HG02852 (cell line): ENCODE measurements around the gene YBX3.
A peak's percentile ranks its signal among the peaks of the same experiment; 100 is the strongest.
"Not testable (repeated sequence)": the region's sequence is repeated elsewhere in the genome, so short reads cannot be mapped to it uniquely, and the experiment has no call there.

Experiments used
- ATAC-seq: cut with Tn5 transposase; IDR thresholded peaks from one replicate; pipeline ENCODE4 v1.9.1; 2021; ENCODE audit warnings: mild to moderate bottlenecking, moderate library complexity; ENCODE audit not compliant: unreplicated experiment

The YBX3 gene

DNA sequence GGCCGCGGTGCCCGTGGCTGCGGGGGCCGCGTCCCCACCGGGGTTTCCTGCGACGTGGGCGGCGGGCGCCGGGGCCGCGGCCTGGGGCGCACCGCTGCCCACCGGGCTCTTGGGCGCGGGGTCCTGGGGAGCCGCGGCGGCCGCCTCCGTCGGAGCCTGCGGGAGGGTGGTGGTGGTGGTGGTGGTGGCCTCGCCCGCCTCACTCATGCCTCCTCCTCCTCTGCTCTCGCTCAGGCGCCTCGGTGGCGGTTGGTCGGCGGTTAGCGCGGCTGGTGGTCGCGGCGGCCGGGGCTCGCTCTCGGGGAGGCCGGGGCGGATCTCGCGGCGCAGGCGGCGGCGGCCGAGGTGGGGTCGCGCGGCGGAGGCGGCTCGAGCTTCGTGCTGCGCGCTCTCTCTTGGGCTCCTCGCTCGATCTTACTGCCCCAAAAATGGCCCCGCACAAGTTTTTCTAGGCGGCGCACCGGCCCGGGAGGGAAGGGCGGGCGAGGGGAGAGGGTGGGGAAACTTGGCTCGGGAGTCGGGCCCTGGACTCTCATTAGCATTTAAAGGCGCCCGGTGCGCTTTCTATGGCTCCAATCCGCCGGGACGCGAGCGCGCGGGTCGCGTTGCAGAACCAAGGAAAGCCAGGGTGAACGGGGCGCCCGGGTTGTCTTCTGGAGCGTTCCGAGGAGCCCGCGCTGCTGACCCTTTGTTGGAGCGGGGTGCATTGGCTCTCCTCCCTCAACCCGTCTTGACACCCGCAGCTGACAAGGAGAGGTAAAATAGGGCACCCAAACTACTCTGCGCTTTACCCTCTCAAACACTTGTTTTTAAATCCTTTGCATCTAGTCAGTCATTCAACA, at the start of gene YBX3:
TSS of gene YBX3 (minus strand) at position 419 of the 842 bp plus-strand sequence. CDS start at position 207, 212 bp downstream.
- ATAC-seq, result peak; percentile 62

DNA sequence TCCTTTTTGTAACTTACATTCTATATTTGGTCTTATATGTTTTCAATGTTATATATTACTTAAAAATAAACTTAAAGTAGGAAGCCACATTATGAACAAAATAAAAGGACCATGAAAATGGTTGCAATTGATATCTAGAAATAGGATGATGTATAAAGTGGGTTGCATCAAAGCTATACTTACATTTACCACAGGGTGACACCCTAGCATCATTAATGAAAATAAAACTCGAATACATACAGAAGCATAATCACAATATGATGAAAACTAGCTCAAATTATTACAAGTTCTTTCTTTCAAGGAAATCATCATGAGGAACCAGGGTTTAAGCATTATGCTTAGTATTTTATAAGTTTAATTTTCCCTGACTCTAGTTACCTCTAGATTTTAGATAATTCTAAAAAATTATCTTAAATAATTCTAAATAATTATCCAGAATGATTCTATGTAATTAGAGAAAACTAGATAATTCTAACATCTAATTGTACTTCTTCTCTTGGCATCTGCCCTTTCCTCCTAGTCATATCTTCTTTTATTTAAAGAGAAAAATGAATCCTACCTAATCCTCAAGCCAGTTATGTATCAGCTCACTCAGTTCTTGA, 48.1 kb upstream of the YBX3 start:
- ATAC-seq, result no peak

- no peak for ATAC-seq
Measured at GRCh38 chr12:10759657-10760056, 36.5 kb upstream of the YBX3 start.

GRCh38 chr12:10756194-10756593, 33.1 kb upstream of the YBX3 start:
- ATAC-seq, result no peak

- no peak for ATAC-seq
Measured at GRCh38 chr12:10753059-10753458, 29.9 kb upstream of the YBX3 start.

DNA sequence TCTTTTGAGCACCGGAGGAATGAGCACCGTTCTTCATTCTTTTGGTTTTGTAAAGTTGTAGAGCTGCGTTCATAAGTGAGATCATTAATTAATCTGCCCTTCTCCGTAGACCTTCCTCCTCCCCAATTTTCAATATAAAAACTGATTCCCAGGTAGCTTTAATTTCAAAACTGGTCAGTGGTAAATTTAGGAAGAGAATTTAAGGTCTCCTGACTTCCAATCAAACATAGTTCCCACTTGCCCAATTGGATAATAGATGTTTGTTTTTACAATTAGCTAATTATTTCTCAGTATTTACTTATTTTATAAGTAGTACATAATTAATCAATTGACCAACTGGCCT, 27.2 kb upstream of the YBX3 start:
- no peak for ATAC-seq

- ATAC-seq, result peak; percentile 91
Measured at GRCh38 chr12:10749700-10750384, 26.7 kb upstream of the YBX3 start.

GRCh38 chr12:10747730-10748129, 24.6 kb upstream of the YBX3 start:
- no peak for ATAC-seq

DNA sequence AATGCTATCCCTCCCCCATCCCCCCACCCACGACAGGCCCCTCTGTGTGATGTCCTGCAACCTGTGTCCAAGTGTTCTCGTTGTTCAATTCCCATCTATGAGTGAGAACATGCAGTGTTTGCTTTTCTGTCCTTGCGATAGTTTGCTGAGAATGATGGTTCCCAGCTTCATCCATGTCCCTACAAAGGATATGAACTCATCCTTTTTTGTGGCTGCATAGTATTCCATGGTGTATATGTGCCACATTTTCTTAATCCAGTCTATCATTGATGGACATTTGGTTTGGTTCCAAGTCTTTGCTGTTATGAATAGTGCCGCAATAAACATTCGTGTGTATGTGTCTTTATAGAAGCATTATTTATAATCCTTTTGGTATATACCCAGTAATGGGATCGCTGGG, 20.3 kb upstream of the YBX3 start:
- not testable (repeated sequence) for ATAC-seq

- no peak for ATAC-seq
Measured at GRCh38 chr12:10741845-10742244, 18.7 kb upstream of the YBX3 start.

DNA sequence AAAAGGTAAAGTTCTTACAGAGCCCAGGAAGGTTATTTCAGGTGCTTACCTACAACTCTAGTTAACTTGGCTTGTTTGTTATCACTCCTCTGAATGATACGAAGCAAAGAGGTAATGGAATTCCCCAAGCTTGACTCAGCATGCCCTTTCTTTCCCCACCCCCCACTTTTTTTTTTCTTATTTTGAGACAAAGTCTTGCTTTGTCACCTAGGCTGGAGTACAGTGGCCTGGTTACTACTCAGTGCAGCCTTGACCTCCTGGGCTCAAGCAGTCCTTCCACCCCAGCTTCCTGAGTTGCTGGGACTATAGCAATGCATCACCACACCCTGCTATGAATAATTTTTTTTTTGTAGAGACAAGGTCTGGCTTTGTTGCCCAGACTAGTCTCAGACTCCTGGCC, 17.1 kb upstream of the YBX3 start:
- no peak for ATAC-seq

GRCh38 chr12:10739157-10740118, 16.3 kb upstream of the YBX3 start:
- no peak for ATAC-seq

- no peak for ATAC-seq
Measured at GRCh38 chr12:10737249-10737648, 14.1 kb upstream of the YBX3 start.

- no peak for ATAC-seq
Measured at GRCh38 chr12:10736463-10736862, 13.3 kb upstream of the YBX3 start.

GRCh38 chr12:10735428-10735827, 12.3 kb upstream of the YBX3 start:
- ATAC-seq, result no peak

GRCh38 chr12:10732549-10732948, 9.4 kb upstream of the YBX3 start:
- ATAC-seq, result no peak

DNA sequence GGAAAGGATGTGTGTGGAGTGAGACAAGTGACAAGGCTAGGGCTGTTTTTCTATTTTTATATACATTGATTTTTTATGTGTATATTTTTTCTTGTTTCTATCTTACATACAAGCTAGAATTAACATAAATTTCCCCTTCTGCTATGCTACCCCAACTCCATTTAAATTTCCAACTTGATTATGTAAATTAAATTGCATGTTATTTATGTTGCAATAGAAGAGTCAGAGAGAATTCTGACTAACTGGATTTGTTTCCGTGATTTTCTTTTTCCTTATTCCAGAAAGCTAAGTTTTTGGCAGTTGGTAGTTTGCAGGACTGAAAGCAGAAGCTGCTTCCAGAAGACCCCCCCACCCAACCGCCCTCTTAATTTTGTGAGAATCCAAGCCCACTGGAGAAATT, 8.9 kb upstream of the YBX3 start:
- ATAC-seq, result no peak

DNA sequence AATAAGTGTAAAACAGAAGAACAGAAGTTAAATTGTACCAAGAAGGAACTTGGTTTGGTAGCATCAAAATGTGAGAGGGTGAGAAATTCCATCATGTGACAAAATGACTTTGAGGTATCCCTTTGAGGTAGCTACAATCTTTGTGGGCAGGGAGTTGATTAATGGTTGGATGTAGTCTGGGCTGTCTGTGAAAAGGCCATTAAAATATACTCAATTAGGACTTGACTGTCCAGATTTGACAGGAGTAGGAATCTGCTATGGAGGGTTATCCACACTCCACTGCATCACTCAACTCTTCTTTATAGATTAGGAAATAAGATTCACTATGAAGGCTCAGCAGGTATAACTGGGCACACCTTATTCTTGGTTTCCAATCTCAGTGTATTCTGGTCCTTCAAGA, 7.4 kb upstream of the YBX3 start:
- no peak for ATAC-seq

- no peak for ATAC-seq
Measured at GRCh38 chr12:10728091-10728490, 5.0 kb upstream of the YBX3 start.

DNA sequence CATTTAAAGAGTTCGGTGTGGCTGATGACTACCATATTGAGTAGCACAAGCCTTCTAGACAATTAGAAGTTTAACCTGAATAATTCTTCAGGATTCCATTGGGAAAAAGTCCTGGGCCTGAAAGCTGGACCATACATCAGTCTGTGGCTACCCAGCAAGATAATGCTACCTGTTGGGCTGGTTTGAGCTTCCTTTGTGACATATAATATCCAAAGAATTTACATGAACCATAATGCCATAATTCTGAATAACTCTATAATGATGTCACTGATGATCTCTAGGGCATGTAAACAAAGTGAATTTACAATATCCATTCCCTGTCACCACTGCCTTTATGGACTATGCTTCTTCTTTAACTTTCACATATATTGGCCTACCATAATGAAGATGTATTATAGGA, 3.8 kb upstream of the YBX3 start:
- ATAC-seq, result no peak

DNA sequence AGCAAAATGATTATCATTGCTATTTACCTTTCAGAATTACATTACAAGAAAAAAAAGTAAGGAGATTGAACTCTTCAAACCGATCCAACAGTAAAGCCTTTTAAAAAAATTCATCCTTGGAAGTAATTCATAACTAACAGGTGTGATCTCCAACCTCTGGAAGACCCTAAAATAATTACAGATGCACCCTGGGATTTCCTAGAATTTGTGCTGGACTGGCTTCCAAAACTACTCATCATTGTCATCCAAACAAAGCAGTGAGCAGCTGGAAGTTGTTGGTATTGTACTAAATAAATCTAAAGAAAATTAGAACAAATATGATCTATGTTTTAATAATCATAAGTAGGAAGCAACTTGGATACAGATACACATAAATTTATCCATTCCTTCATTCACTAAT, 1.9 kb upstream of the YBX3 start:
- no peak for ATAC-seq
